Activated T-cell treated with anti-CD3 and anti-CD28 coated beads, Interleukin-2, amount 50 U/mL, for 4 hours (primary cell): ENCODE measurements around the gene ORM1. TPM values are rescaled to one million over a fixed set of nuclear protein-coding genes. Genes with fewer than 3 reads are reported as not detected.
A peak's percentile ranks its signal among the peaks of the same experiment; 100 is the strongest.

ENCODE experiments used
- ATAC-seq, 2 donors: fragments of 200-7000 bp; cut with Tn5 transposase; one replicate each; pipeline ENCODE4 v1.10.0; 2021
- DNase-seq: peaks from one replicate; pipeline ENCODE4 v3.0.0-alpha.2; 2020
- H3K27me3 Mint-ChIP-seq: one replicate; pipeline ENCODE4 v1.8.0; 2021; ENCODE audit warnings: low read depth, mixed read lengths
- H3K36me3 Mint-ChIP-seq: one replicate; pipeline ENCODE4 v1.8.0; 2022; ENCODE audit warnings: mixed read lengths; ENCODE audit not compliant: insufficient read depth
- H3K4me1 Mint-ChIP-seq: one replicate; pipeline ENCODE4 v1.8.0; 2021; ENCODE audit warnings: low read depth, mixed read lengths
- H3K4me3 Mint-ChIP-seq: one replicate; pipeline ENCODE4 v1.8.0; 2021; ENCODE audit warnings: mild to moderate bottlenecking, moderate library complexity, mixed read lengths
- H3K9me3 Mint-ChIP-seq: one replicate; pipeline ENCODE4 v1.8.0; 2021; ENCODE audit warnings: mixed read lengths
- total RNA-seq, 3 donors: library from RNA; stranded (reverse); gene quantifications; one replicate each; pipeline ENCODE4 v1.2.1, GENCODE V29; 2021

Gene ORM1
- total RNA-seq, 3 donors from 2014 or later = 2.4 to 4.5 (median 3.5) TPM

- no peaks in the 10 kb centered on the region for H3K27me3 Mint-ChIP-seq
- DNase-seq (no peak), ATAC-seq (peak; percentile 4 to 9)
Measured at GRCh38 chr9:114373960-114374730, 51.2 kb downstream of the ORM1 start.

GRCh38 chr9:114374936-114375335, 52.0 kb downstream of the ORM1 start:
- ATAC-seq = no peak
- H3K4me1 Mint-ChIP-seq = peaks cover 93% of the 10 kb centered on the region
- H3K9me3 Mint-ChIP-seq = no peaks in the 10 kb centered on the region
- H3K4me3 Mint-ChIP-seq = no peak overlapping the region
- H3K36me3 Mint-ChIP-seq = peaks cover 59% of the 10 kb centered on the region
- DNase-seq = no peak
- no peaks in the 10 kb centered on the region for H3K27me3 Mint-ChIP-seq

More at GRCh38 chr9:114373960-114374730, 51.2 kb downstream of the ORM1 start:
- Mint-ChIP-seq H3K4me1 (peaks cover 93% of the 10 kb centered on the region), H3K9me3 (no peaks in the 10 kb centered on the region), H3K4me3 (no peak overlapping the region), H3K36me3 (peaks cover 58% of the 10 kb centered on the region)

- DNase-seq (no peak), ATAC-seq (no peak)
- Mint-ChIP-seq H3K27me3 (no peaks in the 10 kb centered on the region), H3K36me3 (peaks cover 62% of the 10 kb centered on the region), H3K4me1 (peaks cover 92% of the 10 kb centered on the region), H3K4me3 (no peak overlapping the region), H3K9me3 (no peaks in the 10 kb centered on the region)
Measured at GRCh38 chr9:114375386-114376175, 52.7 kb downstream of the ORM1 start.

Other genes with a start within 250 kb of the ORM1 start
- 1 to 10 TPM; 1.1 to 1.7 (median 1.5) TPM for gene AMBP, start 244.8 kb upstream of the ORM1 start, total RNA-seq
- under 1 TPM in 1 of 3 donors, not detected in 2; 0.10 TPM for gene KIF12, start 223.8 kb upstream of the ORM1 start, total RNA-seq
- 1 to 10 TPM; 1.4 to 2.8 (median 1.7) TPM for gene COL27A1, start 167.6 kb upstream of the ORM1 start, total RNA-seq
- 1 to 10 TPM in 1 of 3 donors, under 1 TPM in 1, not detected in 1; 0.84 to 1.0 TPM for gene ORM2, start 6.8 kb downstream of the ORM1 start, total RNA-seq
- gene AKNA, start 64.9 kb downstream of the ORM1 start, total RNA-seq = 10 to 100 TPM; 77.2 to 81.7 (median 80.6) TPM
- 1 to 10 TPM; 2.0 to 5.8 (median 2.2) TPM for gene WHRN, start 182.4 kb downstream of the ORM1 start, total RNA-seq